IMR-90 (cell line): ENCODE measurements around the gene PTGDS. TPM values are rescaled to one million over a fixed set of nuclear protein-coding genes. Genes with fewer than 3 reads are reported as not detected.

Source experiments
- ATAC-seq: fragments of 200-7000 bp; cut with Tn5 transposase; 2 replicates; pipeline ENCODE4 v1.9.1; 2020; ENCODE audit warnings: low read depth, mild to moderate bottlenecking, moderate library complexity
- BruUV-seq: library from RNA; stranded (reverse); fragments of 400-500 nt; replicated peaks from 2 replicates; lab custom pipeline; 2021; lab: Mats Ljungman, UMichigan
- CTCF ChIA-PET: fragments of 300-600 bp; formaldehyde crosslinking; extraction: SDS; loops from one replicate; lab custom pipeline; 2021; ENCODE audit warnings: antibody characterized with exemption; lab: Yijun Ruan, JAX
- POLR2A ChIA-PET: fragments of 300-600 bp; sonication (Branson Sonifier 250); formaldehyde crosslinking; loops from one replicate; lab custom pipeline; 2022; ENCODE audit warnings: antibody characterized with exemption; ENCODE audit not compliant: unreplicated experiment; lab: Charles Lee
- DNase-seq: peaks from one replicate; pipeline ENCODE4 v3.0.0; 2013
- H2AFZ ChIP-seq: replicated peaks from 2 replicates; pipeline ENCODE3; 2013; ENCODE audit warnings: low read length, mild to moderate bottlenecking; ENCODE audit not compliant: poor library complexity
- H2AK5ac ChIP-seq: 2 replicates; pipeline ENCODE4 v1.6.1; 2013; ENCODE audit warnings: low read depth, low read length, inconsistent platforms
- H2AK9ac ChIP-seq: replicated peaks from 2 replicates; pipeline ENCODE3; 2013; ENCODE audit warnings: mild to moderate bottlenecking, low read depth, low read length, moderate library complexity; ENCODE audit not compliant: poor library complexity
- H2BK120ac ChIP-seq: 2 replicates; pipeline ENCODE4 v1.6.1; 2013; ENCODE audit warnings: low read depth, low read length, inconsistent platforms
- H2BK15ac ChIP-seq: 3 replicates; pipeline ENCODE4 v1.6.1; 2013; ENCODE audit warnings: low read depth, low read length, inconsistent platforms
- H2BK20ac ChIP-seq: 2 replicates; pipeline ENCODE4 v1.6.1; 2013; ENCODE audit warnings: low read depth, mild to moderate bottlenecking, inconsistent platforms, low read length, moderate library complexity
- H2BK5ac ChIP-seq: 2 replicates; pipeline ENCODE4 v1.6.1; 2013; ENCODE audit warnings: mild to moderate bottlenecking, low read depth, low read length, inconsistent platforms; ENCODE audit not compliant: poor library complexity, severe bottlenecking
- H3K14ac ChIP-seq: replicated peaks from 2 replicates; pipeline ENCODE4 v1.6.1; 2013; ENCODE audit warnings: low read depth, low read length, inconsistent platforms
- H3K18ac ChIP-seq: 2 replicates; pipeline ENCODE4 v1.6.1; 2013; ENCODE audit warnings: low read depth, low read length, control low read depth
- H3K23ac ChIP-seq: 2 replicates; pipeline ENCODE4 v1.6.1; 2013; ENCODE audit warnings: low read depth, low read length, inconsistent platforms
- H3K27ac ChIP-seq: 2 replicates; pipeline ENCODE4 v1.5.1; 2013; ENCODE audit warnings: mild to moderate bottlenecking, control low read depth, low read length; ENCODE audit not compliant: insufficient read depth
- H3K27me3 ChIP-seq: 2 replicates; pipeline ENCODE4 v1.6.1; 2013; ENCODE audit warnings: low read length; ENCODE audit not compliant: control insufficient read depth, insufficient read depth
- H3K36me3 ChIP-seq: 2 replicates; pipeline ENCODE4 v1.6.1; 2013; ENCODE audit warnings: low read length, mixed read lengths; ENCODE audit not compliant: control insufficient read depth, insufficient read depth
- H3K4ac ChIP-seq: 2 replicates; pipeline ENCODE4 v1.6.1; 2013; ENCODE audit warnings: low read depth, low read length, inconsistent platforms
- H3K4me1 ChIP-seq: 2 replicates; pipeline ENCODE4 v1.6.1; 2013; ENCODE audit warnings: low read length, mixed read lengths; ENCODE audit not compliant: control insufficient read depth, insufficient read depth
- H3K4me2 ChIP-seq: 2 replicates; pipeline ENCODE4 v1.6.1; 2013; ENCODE audit warnings: low read depth, mild to moderate bottlenecking, control low read depth, low read length, moderate library complexity
- H3K4me3 ChIP-seq: 2 replicates; pipeline ENCODE4 v1.5.1; 2013; ENCODE audit warnings: low read depth, mild to moderate bottlenecking, control low read depth, low read length, moderate library complexity; ENCODE audit not compliant: insufficient read depth
- H3K56ac ChIP-seq: 2 replicates; pipeline ENCODE4 v1.6.1; 2013; ENCODE audit warnings: low read length, inconsistent platforms; ENCODE audit not compliant: insufficient read depth; ENCODE audit errors: extremely low read depth
- H3K79me1 ChIP-seq, 2 experiments: 2 replicates each; pipeline ENCODE4 v1.6.1; 2013; ENCODE audit warnings: low read length in 2 of 2, inconsistent platforms in 1 of 2, low read depth in 1 of 2
- H3K9ac ChIP-seq: 2 replicates; pipeline ENCODE4 v1.6.1; 2013; ENCODE audit warnings: low read depth, low read length, control low read depth
- H3K9me1 ChIP-seq: 2 replicates; pipeline ENCODE4 v1.6.1; 2013; ENCODE audit warnings: low read length, inconsistent platforms; ENCODE audit not compliant: insufficient read depth
- H3K9me3 ChIP-seq: 2 replicates; pipeline ENCODE4 v1.6.1; 2013; ENCODE audit warnings: low read length; ENCODE audit not compliant: control insufficient read depth, insufficient read depth
- H4K20me1 ChIP-seq: 2 replicates; pipeline ENCODE4 v1.6.1; 2013; ENCODE audit warnings: low read length, inconsistent platforms; ENCODE audit not compliant: insufficient read depth
- H4K5ac ChIP-seq: 2 replicates; pipeline ENCODE4 v1.6.1; 2013; ENCODE audit warnings: mild to moderate bottlenecking, low read depth, low read length, control low read depth
- H4K8ac ChIP-seq, 2 experiments: 2 replicates each; pipeline ENCODE4 v1.6.1; 2013; ENCODE audit warnings: low read depth in 2 of 2, low read length in 2 of 2, control low read depth in 1 of 2, inconsistent platforms in 1 of 2
- H4K91ac ChIP-seq: 2 replicates; pipeline ENCODE4 v1.6.1; 2013; ENCODE audit warnings: low read depth, low read length, inconsistent platforms; ENCODE audit not compliant: insufficient read depth
- MAZ ChIP-seq: IDR thresholded peaks from 2 replicates; pipeline ENCODE4 v1.6.1; 2012; ENCODE audit warnings: low read depth, mild to moderate bottlenecking, low read length, improper control_type of control experiment, moderate library complexity, borderline replicate concordance
- WGBS, 2 experiments: methylation state at CpG; one replicate each; pipeline versions ENCODE4 v1.1.5 to v1.1.7; 2013; ENCODE audit warnings: missing lambda C conversion rate in 2 of 2; ENCODE audit not compliant: insufficient read length in 1 of 2; ENCODE audit errors: extremely low coverage in 2 of 2; 5-methylcytosine and 5-hydroxymethylcytosine counted together
- dilution Hi-C: fragments of 300-500 bp; cut with HindIII; formaldehyde crosslinking; loops from one replicate; pipeline ENCODE4 v1.14.3; 2018; ENCODE audit warnings: low sequenced_read_pairs; ENCODE audit not compliant: unreplicated experiment
- in situ Hi-C: fragments of 300-500 bp; cut with MboI; formaldehyde crosslinking; loops from 3 replicates; pipeline ENCODE4 v1.14.3; 2019; ENCODE audit warnings: low sequenced_read_pairs, inconsistent platforms, mixed read lengths
- intact Hi-C: fragments of 100-400 bp; cut with micrococcal nuclease; formaldehyde crosslinking; loops from 2 replicates; pipeline ENCODE4 v1.10.0; 2022
- polyA plus RNA-seq, 3 experiments: library from polyadenylated mRNA; depleted of rRNA; stranded (reverse); fragments of >200 nt; gene quantifications; 2 replicates each; pipeline ENCODE4 v1.2.3, GENCODE V29; 2012; ENCODE audit warnings: low replicate concordance in 1 of 3
- total RNA-seq: library from RNA; depleted of rRNA; stranded (reverse); fragments of >200 nt; gene quantifications from 2 replicates; pipeline ENCODE4 v1.2.3, GENCODE V29; 2012

Gene PTGDS
- total and polyA plus RNA-seq, 2 of the 4 experiments (the other 2 are of a cell fraction) = 1.2 TPM; not detected in 1

DNA sequence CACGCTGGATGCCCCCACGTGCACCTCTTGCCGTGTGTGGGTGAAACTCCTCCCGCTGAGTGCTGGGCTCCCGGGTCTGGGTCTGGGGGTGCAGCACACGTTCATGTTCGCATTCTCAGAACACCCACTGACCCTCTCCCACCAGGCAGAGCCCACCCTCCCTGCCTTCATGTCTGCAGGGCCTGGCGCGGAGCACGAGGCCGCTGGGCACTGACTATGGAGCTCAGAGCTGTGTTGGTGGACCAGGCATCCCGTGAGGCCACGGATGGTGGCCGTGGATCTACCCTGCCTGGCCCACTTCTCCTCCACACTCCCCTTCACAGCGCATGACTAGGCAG lies 16.4 kb upstream of the PTGDS start:
- ChIA-PET CTCF (interaction anchor here (1.0 kb wide), 1 partner anchor 13 kb away, joined by 4 read pairs; no protein-coding TSS in a partner anchor), POLR2A (no interaction called here)
- Histone ChIP-seq H3K4ac (no peak overlapping the region), H2BK15ac (no peak overlapping the region), H4K91ac (no peak overlapping the region), H3K9me1 (peaks cover 2% of the 10 kb centered on the region; the same call in 1 of the 2 replicates), H3K14ac (no peak overlapping the region), H3K56ac (no peak overlapping the region), H3K27me3 (peaks cover 26% of the 10 kb centered on the region), H3K9ac (no peak overlapping the region), H3K4me1 (no peaks in the 10 kb centered on the region), H3K4me3 (no peak overlapping the region), H3K4me2 (no peak overlapping the region), H2BK5ac (no peak overlapping the region), H3K9me3 (peaks cover 3% of the 10 kb centered on the region), H3K23ac (no peak overlapping the region), H4K5ac (no peak overlapping the region), H2AK9ac (peak overlapping the region; percentile 13), H3K36me3 (no peaks in the 10 kb centered on the region), H4K8ac (no peak overlapping the region), H2AK5ac (no peak overlapping the region), H3K18ac (no peak overlapping the region), H2AFZ (no peak overlapping the region), H2BK20ac (no peak overlapping the region), H3K79me1 (no peaks in the 10 kb centered on the region), H3K27ac (no peak overlapping the region), H4K20me1 (no peaks in the 10 kb centered on the region), H2BK120ac (no peak overlapping the region)
- dilution Hi-C loops = no loop called here
- in situ Hi-C loops = no loop called here
- no TSS peak for BruUV-seq
- ATAC-seq (no peak), DNase-seq (no peak)
- 72% methylated on average over 7 of the region's 15 CpGs; no CpG with 5 or more reads in 1 of the 2 experiments for WGBS, 2 experiments
- intact Hi-C loops = no loop called here
- TF ChIP-seq MAZ = no peak
